ENCODE results near the gene THRA.

The THRA gene

DNA sequence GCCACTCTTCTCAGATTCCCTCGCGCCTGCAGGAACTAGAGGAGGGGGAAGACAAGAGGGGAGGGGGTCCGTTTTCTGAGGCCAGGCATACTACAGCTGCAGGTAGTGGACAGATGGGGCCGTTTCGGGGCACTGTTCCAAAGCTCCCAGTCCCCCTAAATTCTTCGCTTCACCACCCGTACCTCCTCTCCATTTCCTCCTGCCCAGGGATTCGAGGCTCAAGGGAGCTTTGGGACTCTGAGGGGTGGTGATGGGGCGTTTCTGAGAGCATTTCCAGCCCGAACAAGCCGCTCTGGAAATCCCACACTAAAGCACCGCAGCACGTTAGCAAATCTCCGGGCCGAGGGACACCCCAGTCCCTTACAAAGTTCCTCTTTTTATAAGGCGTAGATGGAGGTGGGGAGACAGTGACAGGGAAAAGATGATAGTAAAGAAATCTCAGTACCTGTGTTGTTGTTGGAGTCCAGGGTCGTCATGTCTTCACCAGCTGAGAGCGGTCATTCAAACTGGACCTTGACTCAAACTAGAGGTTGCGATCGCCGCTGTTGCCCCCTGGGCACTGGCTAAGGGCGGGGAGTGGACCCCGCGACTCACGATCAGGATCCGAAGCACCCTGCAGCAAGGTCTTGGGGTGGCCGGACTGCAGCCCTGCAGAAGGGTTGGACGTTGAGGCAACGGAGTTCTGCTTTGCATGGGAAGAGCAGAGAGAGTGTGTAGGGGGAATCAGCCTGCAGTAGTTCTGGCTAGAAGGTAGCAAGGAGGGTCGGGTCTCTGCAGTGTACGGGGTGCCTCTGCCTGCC lies 37.1 kb downstream of the THRA start:
- no peak for DNase-seq (ENCODE audit: low spot score)

DNA sequence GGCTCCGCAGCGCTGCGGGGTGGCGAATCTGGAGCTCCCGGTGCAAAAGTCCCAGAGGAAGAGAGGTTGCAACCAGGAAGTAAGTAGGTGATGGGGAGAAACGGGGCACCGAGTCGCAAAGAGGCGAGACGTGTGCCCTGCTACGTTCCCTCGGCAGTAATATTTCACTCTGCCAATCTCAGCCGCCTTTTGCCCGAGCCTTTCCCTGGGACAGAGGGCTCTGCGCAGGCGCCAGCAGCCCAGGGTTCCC lies 37.6 kb downstream of the THRA start, which contains the start of gene NR1D1:
Gene NR1D1, minus strand, starts transcription at position 171 of the 250 bp plus-strand sequence. CDS start 495 bp downstream, outside the sequence.
- no peak for DNase-seq (ENCODE audit: low spot score)

DNA sequence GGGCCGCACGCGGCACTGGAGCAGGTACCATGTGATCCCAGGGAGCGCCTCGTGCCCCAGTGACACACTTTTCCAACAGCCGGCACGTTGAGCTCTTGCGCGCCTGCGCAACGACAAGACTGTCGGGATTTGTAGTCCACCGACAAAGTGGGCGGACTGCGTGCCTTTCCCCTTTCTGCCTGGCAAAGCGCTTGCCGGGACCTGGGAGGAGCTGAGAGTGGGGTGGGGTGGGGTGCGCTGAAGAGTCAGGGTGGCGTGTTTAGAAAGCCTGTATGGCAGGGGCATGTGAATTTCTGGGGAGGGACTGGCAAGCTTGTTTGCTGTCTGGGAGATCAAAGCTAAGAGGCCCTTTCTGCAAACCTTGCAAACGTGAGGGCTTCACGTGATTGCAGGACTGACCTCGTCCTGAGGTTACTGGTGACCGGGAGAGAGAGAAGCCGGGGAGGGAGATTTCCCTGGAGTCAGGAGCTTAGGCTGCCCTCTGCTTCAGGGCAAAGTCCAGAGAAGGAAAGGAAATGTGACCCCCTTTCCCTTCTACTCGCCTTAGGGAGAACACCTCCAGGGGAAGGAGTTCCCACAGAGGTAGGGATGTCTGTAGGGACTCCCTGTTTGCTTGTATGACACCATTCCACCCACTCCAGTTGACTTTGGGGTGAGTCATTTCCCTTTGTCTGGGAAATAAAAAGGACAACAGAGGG lies 38.1 kb downstream of the THRA start:
- peak; percentile 100 for DNase-seq (ENCODE audit: low spot score)

DNA sequence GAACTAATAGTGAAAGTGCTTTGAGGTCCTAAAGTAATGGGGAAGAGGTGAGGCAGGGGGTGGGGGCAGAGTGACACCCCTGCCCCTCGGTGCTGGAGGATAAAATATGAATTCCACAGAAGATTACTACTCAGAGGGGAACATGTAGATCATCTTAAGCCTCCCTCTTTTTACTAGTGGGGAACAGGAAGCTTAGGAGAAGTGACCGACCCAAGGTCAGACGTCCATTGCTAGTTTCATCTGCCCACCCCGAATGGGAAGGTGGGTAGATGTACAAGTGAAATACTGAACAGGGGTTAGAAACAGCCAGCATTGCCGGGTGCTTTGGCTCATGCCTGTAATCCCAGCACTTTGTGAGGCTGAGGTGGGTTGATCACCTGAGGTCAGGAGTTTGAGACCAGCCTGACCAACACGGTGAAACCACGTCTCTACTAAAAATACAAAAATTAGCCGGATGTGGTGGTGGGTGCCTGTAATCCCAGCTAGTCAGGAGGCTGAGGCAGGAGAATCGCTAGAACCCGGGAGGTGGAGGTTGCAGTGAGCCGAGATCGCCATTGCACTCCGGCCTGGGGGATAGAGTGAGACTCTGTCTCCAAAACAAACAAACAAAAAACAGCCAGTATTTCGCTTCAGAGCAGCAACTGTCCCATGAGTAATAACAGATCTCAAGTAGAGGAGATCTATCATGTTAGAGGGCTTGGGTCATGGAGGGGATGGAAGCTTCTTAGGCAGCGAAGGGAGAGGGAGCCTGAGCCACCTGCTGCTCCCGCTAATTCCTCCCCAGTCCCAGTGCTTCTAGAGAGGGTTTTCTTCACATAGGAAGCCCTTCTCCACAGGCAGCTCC lies 38.8 kb downstream of the THRA start:
- no peak for DNase-seq (ENCODE audit: low spot score)

DNA sequence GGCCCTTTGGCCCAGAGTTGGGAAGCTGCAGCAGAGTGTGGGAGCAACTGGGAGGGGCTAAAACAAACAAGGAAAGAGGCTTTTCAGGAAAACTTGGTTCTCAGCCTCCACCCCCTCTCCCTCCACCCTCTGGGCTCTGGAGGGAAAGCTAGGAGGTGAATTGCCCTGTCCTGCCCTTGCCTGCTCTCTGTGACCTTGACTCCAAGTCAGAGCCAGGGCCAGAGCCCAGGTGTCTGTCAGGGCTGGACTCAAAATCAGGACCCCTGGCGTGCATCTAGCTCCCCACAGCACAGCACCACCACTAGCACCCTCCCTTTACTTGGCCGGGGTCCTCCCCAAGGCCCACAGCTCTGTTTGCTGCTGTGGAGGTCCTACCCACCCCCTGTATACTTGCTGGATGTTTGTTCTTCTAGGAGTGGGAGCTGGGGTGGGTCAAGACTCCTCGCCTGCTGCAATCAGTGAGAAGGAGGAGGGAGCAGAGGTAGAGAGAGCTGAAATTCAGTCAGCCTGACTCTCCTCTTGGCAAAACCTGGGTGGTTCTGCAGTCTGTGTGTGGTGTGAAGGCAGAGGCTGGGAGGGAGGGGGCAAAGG lies 40.4 kb downstream of the THRA start:
- DNase-seq (ENCODE audit: low spot score): no peak

DNA sequence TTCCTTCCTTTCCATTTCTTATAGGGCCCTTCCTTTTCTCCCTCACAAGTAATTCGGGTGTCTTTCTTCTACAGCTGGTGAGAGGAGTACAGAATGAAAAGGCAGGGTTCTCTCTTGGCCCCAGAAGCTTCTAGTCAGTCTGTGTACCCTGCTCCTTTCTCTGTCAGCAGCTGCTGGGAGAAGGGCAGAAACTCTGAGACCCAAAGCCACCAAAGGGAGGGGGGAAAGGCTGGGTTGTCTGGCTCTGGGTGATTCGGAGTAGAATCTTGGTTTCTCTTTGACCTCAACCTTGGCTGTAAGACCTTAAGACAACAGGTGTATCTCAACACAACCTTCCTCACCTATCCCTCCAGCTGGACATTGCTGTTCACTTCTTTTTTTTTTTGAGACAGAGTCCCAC lies 40.9 kb downstream of the THRA start:
- DNase-seq (ENCODE audit: low spot score): no peak

DNA sequence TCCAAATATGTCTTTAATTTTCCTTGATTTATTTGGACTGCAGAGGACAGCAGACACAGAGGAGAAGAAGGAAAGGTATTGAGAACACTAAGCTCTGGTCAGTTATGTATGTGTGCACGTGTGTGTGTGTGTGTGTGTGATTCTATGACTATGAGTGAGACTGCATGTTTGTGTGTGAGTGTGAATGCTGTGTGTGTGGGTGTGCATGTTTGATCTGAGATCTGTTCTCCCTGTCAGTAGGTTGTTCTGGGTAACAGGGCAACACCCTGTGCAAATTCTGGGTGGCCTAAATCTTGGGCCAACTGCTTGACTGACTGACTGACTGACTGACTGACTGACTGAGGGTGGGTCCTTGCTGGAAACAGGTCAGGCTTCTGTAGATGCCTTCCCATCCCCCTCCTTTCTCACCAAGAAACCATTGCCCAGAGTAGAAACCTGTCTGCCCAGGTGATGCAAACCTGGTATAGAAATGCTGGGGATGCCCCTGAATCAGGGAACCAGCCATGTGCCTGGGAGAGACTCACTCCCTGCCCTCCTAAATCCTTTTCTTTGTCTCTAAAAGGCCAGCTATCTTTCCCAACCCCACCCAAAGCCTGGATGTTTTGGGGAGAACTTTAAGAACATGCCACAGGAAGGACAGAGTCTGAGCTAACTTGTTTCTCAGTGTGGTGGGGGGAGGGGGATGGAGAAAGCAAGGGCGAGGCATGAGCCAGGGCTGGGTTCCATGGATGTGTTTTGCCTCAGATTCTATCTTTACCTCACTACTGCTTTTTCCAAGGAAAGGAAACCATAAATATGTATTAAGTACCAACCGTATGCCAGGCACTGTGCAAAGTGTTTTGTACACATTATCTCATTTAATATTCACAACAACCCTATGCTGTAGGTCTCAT lies 42.1 kb downstream of the THRA start:
- no peak for DNase-seq (ENCODE audit: low spot score)

DNA sequence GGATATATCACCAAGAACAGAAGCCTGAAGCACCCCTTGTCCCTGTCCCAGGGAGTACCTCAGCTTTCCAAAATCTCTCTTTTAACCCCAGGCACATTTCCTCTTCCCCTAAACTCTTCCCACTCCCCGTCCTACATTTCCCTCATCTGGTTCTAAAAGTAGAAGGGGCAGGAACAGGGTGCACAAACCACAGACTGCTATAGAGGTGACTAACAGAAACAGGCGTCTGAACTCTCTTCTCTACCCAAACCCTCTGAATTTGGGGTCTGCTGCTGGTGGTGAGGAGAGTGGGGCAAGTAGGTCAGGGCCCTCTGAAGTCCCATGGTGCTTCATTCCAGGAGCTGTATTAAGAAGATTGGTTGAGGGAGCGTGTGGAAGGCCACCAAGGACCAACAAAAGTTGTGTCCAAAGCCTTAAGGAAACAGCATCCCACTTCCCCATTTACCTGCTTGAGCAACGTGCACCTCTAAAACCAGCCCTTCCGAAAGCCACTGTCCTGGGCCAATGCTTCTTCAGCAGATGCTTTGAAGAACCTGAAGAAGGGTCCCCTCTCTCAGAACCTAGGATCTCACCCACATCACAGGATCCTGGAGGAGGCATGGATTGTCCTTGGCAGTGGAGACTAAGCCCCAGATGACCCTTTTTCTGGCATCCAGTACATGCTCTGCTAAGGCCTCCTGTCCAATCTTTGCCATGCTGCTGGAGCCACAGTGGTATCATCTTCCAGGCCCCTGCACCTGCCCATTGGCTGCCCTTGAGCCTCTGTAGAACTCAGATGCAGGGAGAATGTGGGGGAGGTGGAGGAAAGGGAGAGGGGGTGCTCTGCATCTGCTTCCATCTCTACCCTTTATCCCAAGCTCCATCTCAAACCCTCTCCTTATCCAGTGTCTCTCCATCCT lies 43.3 kb downstream of the THRA start:
- no peak for DNase-seq (ENCODE audit: low spot score)

DNA sequence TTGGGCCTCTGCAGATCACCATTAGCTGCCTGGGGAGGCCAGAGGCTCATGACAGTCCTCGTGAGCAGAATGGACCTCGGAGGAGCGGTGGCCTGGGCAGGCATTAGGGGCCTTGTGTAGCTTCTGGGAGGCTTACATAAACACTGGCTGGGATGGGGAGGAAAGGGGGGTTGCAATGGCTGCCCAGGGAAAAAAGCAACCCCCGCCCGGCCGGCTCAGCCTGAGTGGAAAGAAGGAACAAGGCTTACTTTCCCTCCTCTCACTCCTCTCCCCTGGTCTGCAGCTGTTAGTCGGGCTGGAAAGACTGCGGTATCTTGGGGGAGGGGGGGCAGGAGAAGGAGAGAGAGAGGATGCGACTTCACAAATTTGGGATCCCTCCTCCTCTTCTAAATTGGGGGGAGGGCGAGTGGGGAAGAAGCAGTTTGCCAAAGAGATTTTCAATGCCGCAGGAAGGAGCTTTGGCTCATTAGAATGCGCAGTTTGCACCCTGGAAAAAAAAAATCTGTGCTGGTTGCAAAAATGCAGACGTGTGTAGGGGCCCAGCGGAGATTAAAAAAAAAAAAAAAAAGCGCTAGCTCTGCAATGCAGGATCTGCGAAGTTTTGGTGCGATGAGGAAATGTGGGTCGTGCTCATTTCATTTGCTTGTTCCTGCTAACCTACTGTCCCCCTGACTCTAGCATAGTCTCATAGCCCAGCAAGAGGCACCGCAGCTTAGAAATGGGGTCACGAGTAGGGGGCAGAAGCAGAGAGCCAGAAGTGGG lies 44.2 kb downstream of the THRA start:
- no peak for DNase-seq (ENCODE audit: low spot score)

DNA sequence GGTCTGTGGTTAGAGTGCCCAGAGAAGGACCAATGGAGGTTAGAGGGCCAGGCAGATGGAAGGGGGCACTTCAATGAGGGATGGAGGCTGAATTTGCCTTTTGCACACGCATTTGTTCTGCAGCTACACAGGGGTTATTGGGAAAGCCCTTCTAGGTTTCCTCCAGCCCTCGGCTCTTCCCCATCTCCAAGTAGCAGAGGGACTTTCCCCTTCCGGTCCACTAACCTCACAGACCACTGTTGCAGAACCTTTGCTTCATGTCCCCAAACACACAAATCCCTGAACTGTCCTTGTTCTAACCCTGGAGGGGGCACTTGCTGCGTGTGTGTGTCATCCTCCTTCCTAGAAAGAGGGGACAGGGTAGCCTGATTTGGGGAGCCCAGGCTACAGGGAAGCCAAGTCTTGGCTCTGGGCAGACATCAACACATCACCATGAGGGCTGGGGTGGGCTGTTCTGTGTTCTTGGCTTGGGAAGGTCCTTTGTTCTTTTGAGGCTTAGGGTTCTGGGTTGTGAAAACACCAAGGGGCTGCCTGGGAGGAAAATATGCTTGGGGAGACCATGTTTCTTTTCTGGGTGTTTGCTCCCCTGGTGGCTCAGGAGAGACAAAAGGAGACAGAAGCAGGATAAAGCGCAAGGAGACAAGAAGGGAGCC lies 44.9 kb downstream of the THRA start:
- no peak for DNase-seq (ENCODE audit: low spot score)

DNA sequence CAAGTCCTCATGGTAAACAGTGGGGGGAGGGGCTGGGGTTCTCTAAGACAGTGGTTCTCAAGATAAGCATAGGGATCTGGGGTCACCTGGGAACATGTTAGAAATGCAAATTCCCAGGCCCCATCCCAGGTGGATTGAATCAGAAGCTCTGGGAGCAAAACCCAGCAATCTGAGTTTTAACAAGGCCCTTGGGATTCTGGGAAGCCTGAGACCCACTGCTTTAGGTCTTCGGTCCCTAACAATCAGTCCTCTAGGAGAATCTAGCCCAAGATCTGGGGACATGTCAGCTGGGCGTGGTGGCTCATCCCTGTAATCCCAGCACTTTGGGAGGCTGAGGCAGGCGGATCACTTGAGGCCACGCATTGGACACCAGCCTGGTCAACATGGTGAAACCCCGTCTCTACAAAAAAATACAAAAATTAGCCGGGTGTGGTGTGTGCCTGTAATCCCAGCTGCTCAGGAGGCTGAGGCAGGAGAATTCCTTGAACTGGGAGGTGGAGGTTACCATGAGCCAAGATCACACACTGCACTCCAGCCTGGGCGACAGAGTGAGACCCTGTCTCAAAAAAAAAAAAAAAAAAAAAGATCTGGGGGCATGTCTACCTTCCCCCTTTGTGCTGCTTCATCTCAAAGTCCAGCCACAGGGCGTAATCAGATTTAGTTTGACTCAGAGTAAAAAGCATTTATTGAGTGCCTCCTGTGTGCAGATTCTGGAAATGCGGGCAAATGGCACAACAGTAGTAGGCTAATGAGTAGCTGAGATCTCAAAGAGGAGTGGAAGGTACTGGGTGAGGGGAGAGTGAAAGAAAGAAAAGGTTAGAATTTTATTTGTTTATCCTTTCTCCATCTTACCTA lies 46.4 kb downstream of the THRA start:
- DNase-seq (ENCODE audit: low spot score): no peak

DNA sequence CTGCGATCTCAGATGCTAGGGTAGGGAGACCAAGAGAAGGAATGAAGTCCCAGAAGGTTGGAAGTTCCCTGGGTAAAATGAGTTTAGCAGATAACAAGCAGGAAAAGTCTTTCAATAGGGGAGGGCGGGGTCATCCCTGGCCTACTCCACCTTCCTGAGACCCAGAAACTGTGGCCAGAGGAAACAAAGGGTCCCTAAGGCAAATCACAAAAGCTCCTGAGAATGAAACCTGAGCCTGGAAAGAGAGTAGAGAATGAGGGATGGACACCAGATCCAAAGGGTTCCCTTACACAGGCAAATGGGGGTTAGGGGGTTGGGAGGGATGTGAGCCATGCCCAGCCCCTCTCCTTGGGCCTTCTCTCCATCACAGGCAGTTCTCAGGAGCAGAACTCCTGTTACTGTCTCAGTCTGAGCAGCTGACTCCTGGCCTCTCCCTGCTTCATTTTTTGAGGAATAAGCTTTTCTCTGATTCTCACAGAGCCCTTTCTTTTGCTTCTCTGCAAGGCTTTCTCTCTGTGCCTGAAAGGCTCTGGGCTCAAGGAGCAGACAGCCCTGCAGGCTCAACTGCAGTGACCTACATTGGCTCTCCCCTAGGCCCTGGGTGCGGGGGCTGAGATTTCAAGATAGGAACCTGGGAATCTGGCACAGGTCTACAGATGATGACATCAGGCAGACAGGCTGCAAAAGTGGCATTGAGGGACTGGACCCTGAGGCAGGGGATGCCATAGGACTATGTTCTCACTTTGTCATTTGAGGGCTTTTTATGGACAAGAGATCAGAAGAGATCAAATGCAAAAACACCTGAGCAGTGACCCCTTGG lies 47.5 kb downstream of the THRA start:
- no peak for DNase-seq (ENCODE audit: low spot score)

DNA sequence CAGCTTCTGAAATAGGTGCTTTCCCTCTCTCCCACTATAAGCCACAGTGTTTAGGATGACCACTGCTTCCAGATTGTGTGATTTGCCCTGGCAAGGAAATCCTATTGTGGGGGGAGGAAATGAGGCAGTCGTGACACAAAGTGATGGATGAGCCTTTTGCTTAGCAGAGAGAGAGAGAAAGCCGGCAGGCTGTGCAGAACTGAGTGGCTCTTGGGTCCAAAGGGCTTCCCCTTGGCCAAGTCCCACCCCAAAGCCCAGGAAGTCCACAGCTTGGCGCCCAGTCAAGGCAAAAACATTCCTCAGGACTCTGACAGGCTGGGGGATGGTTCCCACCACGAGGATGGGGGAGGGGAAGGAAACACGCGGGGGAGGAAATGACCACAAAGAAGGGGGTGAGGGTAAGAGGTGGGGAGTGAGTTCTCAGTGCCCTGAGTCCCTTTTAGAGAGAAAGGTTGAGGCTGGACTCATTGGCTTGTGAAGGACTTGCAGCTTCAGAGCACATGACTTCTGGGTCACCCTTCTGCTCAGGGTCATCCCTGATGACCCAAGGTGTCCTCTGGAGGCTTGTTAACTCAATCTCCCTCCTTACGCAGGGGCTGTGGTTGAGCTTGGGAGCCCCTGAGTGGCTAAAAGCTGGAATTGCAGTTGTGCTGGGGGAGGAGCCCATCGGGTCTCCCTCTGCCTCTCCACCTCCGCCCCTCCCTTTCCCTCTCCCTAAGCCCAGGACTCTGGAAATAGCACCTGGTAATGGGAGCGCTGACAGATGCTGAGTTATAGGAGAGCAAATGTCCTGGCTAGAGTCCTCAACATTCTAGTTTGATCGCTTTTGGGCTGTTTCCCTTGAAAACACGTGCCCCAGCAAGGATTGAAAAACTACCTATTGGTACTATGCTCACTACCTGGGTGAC lies 48.7 kb downstream of the THRA start:
- peak; percentile 95 for DNase-seq (ENCODE audit: low spot score)

DNA sequence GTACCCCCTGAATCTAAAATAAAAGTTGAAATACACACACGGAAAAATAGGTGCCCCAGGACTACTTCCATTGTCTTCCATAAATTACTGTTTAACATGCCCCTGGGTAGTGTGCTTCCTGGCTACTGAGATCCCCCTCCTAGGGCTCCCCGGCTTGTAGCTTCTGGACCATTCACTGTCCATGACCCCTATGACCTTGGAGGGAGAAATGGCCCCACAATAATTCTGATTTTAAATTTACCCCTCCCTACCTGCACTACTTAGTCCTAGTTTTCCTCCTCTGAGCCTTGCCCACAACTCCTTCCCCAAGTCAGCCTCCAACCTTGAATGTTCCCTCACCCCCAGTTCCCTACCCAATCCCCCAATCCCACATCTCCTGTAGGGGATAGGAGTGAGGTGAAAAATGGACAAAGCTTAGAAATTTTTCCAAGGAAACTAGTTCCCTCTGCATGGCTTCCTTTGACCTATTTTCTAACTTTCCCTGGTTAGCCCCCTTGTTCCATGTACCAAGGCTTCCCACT lies 49.5 kb downstream of the THRA start:
- no peak for DNase-seq (ENCODE audit: low spot score)

DNA sequence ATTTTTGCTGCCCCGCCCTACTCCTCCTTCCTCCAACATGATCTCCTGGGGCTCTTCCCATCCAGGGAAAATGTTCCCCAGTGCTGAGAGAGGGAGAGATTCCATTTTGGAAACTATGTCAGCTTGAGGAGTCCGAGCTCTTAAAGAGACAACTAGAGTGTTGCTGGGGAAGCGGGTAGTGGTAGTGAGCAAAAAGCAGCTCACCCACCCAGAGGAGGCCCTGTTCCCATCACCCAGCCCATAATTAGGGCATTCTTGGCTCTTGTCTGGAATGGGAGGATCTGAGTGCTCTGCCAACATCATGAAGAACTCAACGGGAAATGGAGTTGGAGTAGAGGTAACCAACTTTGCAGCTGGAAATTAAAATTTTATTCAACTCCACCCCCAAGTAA lies 49.9 kb downstream of the THRA start:
- DNase-seq (ENCODE audit: low spot score): no peak
